HepG2 (cell line): ENCODE measurements around the gene ZNF22. TPM values are rescaled to one million over a fixed set of nuclear protein-coding genes. Genes with fewer than 3 reads are reported as not detected.
A peak's percentile ranks its signal among the peaks of the same experiment; 100 is the strongest.

ENCODE experiments used
- ATAC-seq: fragments of 200-7000 bp; cut with Tn5 transposase; 3 replicates; pipeline ENCODE4 v1.9.1; 2020; ENCODE audit warnings: mild to moderate bottlenecking, moderate library complexity
- BruUV-seq: library from RNA; stranded (reverse); fragments of 400-500 nt; replicated peaks from 2 replicates; lab custom pipeline; 2021; lab: Mats Ljungman, UMichigan
- CTCF ChIA-PET: fragments of 300-600 bp; formaldehyde crosslinking; extraction: SDS; loops from one replicate; lab custom pipeline; 2021; ENCODE audit warnings: low total read pairs, inconsistent platforms, low intra/inter-chr PET ratio; lab: Yijun Ruan, JAX
- POLR2A ChIA-PET: fragments of 350-600 bp; sonication (Branson Sonifier 250); formaldehyde crosslinking; loops from one replicate; lab custom pipeline; 2020; ENCODE audit warnings: antibody characterized with exemption, inconsistent platforms; lab: Yijun Ruan, JAX
- DNase-seq: peaks from one replicate; pipeline ENCODE4 v3.0.0-alpha.2; 2015; ENCODE audit warnings: low spot score
- FAIRE-seq: peaks from 3 replicates; lab custom pipeline; 2011; peaks lifted over from hg19 to GRCh38; lab: Jason Lieb, UNC
- H2AFZ ChIP-seq: one replicate; pipeline ENCODE4 v1.6.1; 2011; ENCODE audit warnings: low read length, inconsistent platforms
- H3K27ac ChIP-seq: fragments of 300-600 bp; 3 replicates; pipeline ENCODE4 v1.8.0; 2011; ENCODE audit warnings: mixed run types, mild to moderate bottlenecking, mixed read lengths, low read length, inconsistent platforms; ENCODE audit not compliant: insufficient read depth; ENCODE audit errors: extremely low read length
- H3K27me3 ChIP-seq, 2 experiments: fragments of 200-600 bp in 1 of 2; 2 replicates in 1 of 2; 3 replicates in 1 of 2; pipeline versions ENCODE4 v1.6.0 to v1.8.0; 2011; ENCODE audit warnings: low read length in 2 of 2, mild to moderate bottlenecking in 2 of 2, moderate library complexity in 2 of 2, inconsistent platforms in 1 of 2; ENCODE audit not compliant: insufficient read depth in 2 of 2, control insufficient read depth in 1 of 2
- H3K36me3 ChIP-seq, 2 experiments: fragments of 200-600 bp in 1 of 2; replicated peaks in 1 of 2; 2 replicates in 1 of 2; 3 replicates in 1 of 2; pipeline versions ENCODE4 v1.5.1 to v1.8.0; 2011; ENCODE audit warnings: low read length in 2 of 2, inconsistent platforms in 1 of 2; ENCODE audit not compliant: insufficient read depth in 2 of 2, control insufficient read depth in 1 of 2
- H3K4me1 ChIP-seq: 2 replicates; pipeline ENCODE4 v1.5.1; 2012; ENCODE audit warnings: low read length, inconsistent platforms; ENCODE audit not compliant: insufficient read depth
- H3K4me2 ChIP-seq: 2 replicates; pipeline ENCODE4 v1.6.0; 2011; ENCODE audit warnings: low read depth, low read length, inconsistent platforms
- H3K4me3 ChIP-seq, 3 experiments: fragments of 200-600 bp in 1 of 3; sonication (generic), shearing (Covaris generic) in 1 of 3; replicated peaks in 1 of 3; 2 replicates each; pipeline ENCODE4 v1.5.1; 2011 to 2016; ENCODE audit warnings: low read length in 3 of 3, inconsistent platforms in 2 of 3, low read depth in 2 of 3, mild to moderate bottlenecking in 2 of 3, control low read depth in 1 of 3, mixed read lengths in 1 of 3; ENCODE audit not compliant: insufficient read depth in 1 of 3
- H3K79me2 ChIP-seq: one replicate; pipeline ENCODE4 v1.6.1; 2011; ENCODE audit warnings: low read length, inconsistent platforms; ENCODE audit not compliant: insufficient read depth
- H3K9ac ChIP-seq: 2 replicates; pipeline ENCODE4 v1.6.0; 2011; ENCODE audit warnings: mild to moderate bottlenecking, low read depth, low read length, inconsistent platforms; ENCODE audit not compliant: insufficient read depth
- H3K9me3 ChIP-seq: 2 replicates; pipeline ENCODE4 v1.5.1; 2012; ENCODE audit warnings: mild to moderate bottlenecking, low read length
- H4K20me1 ChIP-seq: 2 replicates; pipeline ENCODE4 v1.6.0; 2011; ENCODE audit warnings: inconsistent platforms, mild to moderate bottlenecking, low read length, moderate library complexity; ENCODE audit not compliant: insufficient read depth
- ATF6 ChIP-seq: sonication (generic); formaldehyde crosslinking; conservative IDR thresholded peaks from 2 replicates; pipeline ENCODE4 v1.4.0; 2020; ENCODE audit warnings: missing genetic modification reagents
- CHD4 ChIP-seq: fragments of 200-600 bp; sonication (generic); IDR thresholded peaks from 2 replicates; pipeline ENCODE4 v1.7.0; 2017; ENCODE audit warnings: mild to moderate bottlenecking, low read length, borderline replicate concordance
- ELF1 ChIP-seq: sonication (generic); formaldehyde crosslinking; IDR thresholded peaks from 2 replicates; pipeline ENCODE4 v1.4.0; 2020; ENCODE audit warnings: missing genetic modification reagents
- FOXP4 ChIP-seq: sonication (generic); formaldehyde crosslinking; IDR thresholded peaks from 2 replicates; pipeline ENCODE4 v1.4.0; 2020; ENCODE audit warnings: missing genetic modification reagents
- GATA4 ChIP-seq: sonication (generic); IDR thresholded peaks from 2 replicates; pipeline ENCODE4 v1.6.1; 2016; ENCODE audit warnings: antibody characterized with exemption, low read depth, borderline replicate concordance
- HOXA5 ChIP-seq: sonication (generic); formaldehyde crosslinking; IDR thresholded peaks from 2 replicates; pipeline ENCODE4 v1.4.0; 2020; ENCODE audit warnings: missing genetic modification reagents
- WIZ ChIP-seq: sonication (generic); formaldehyde crosslinking; IDR thresholded peaks from 2 replicates; pipeline ENCODE4 v1.5.1; 2020; ENCODE audit warnings: mild to moderate bottlenecking, missing genetic modification reagents
- ZBTB25 ChIP-seq: IDR thresholded peaks from 2 replicates; pipeline ENCODE4 v1.6.1; 2018; ENCODE audit warnings: missing genetic modification reagents
- ZFP37 ChIP-seq: sonication (generic); formaldehyde crosslinking; IDR thresholded peaks from 2 replicates; pipeline ENCODE4 v1.4.0; 2020; ENCODE audit warnings: missing genetic modification reagents, borderline replicate concordance
- ZMYM2 ChIP-seq: sonication (generic); formaldehyde crosslinking; IDR thresholded peaks from 2 replicates; pipeline ENCODE4 v1.8.0; 2022; ENCODE audit warnings: mild to moderate bottlenecking, missing genetic modification reagents
- ZNF235 ChIP-seq: sonication (generic); formaldehyde crosslinking; IDR thresholded peaks from 2 replicates; pipeline ENCODE4 v1.8.1; 2023; ENCODE audit warnings: mild to moderate bottlenecking, missing genetic modification reagents, borderline replicate concordance
- ZNF264 ChIP-seq: sonication (generic); formaldehyde crosslinking; IDR thresholded peaks from 2 replicates; pipeline ENCODE4 v1.4.0; 2020; ENCODE audit warnings: missing genetic modification reagents
- ZNF432 ChIP-seq: sonication (generic); formaldehyde crosslinking; IDR thresholded peaks from 2 replicates; pipeline ENCODE4 v1.5.0; 2020; ENCODE audit warnings: missing genetic modification reagents, mild to moderate bottlenecking, borderline replicate concordance
- ZNF512 ChIP-seq: sonication (generic); formaldehyde crosslinking; IDR thresholded peaks from 2 replicates; pipeline ENCODE4 v1.4.0; 2020; ENCODE audit warnings: mild to moderate bottlenecking, missing genetic modification reagents
- ZXDC ChIP-seq: sonication (generic); formaldehyde crosslinking; IDR thresholded peaks from 2 replicates; pipeline ENCODE4 v1.5.0; 2020; ENCODE audit warnings: mild to moderate bottlenecking, missing genetic modification reagents
- WGBS: methylation state at CpG from one replicate; pipeline ENCODE4 v1.1.6; 2017; ENCODE audit warnings: low lambda C conversion rate; 5-methylcytosine and 5-hydroxymethylcytosine counted together
- in situ Hi-C: cut with HindIII; loops from 2 replicates; pipeline ENCODE4 v1.10.0; 2017; ENCODE audit warnings: low pct_unique_long_range_greater_than_20kb; ENCODE audit not compliant: extremely low pct_ligation_motif_present
- intact Hi-C: fragments of 100-400 bp; cut with micrococcal nuclease; formaldehyde crosslinking; loops from one replicate; pipeline ENCODE4 v1.10.0; 2022; ENCODE audit not compliant: unreplicated experiment
- polyA plus RNA-seq, 8 experiments: library from polyadenylated mRNA; depleted of rRNA in 3 of 8; stranded (reverse) in 7 of 8; unstranded in 1 of 8; fragments of >200 nt; fragmentation: Illumina TruSeq in 4 of 8; extraction: Trizol in 4 of 8; gene quantifications; 2 replicates each; pipeline versions ENCODE4 v1.2.1 to v1.2.3, GENCODE V29; 2011 to 2016; ENCODE audit warnings: low read depth in 4 of 8, missing spikeins in 1 of 8, mixed read lengths in 1 of 8; ENCODE audit not compliant: insufficient read depth in 1 of 8
- total RNA-seq, 5 experiments: library from RNA; depleted of rRNA; stranded (reverse); fragments of >200 nt; fragmentation: Illumina TruSeq; extraction: Trizol; gene quantifications; 2 replicates each; pipeline ENCODE4 v1.2.3, GENCODE V29; 2016; ENCODE audit warnings: low read depth in 1 of 5

ZNF22 gene
- total and polyA plus RNA-seq, 2 of the 13 experiments (the other 11 are each of a cell fraction or from before 2014, with no cell fraction given) = 0.40 to 1.3 TPM

GRCh38 chr10:44965104-44965503, 35.6 kb upstream of the ZNF22 start:
- peak overlapping the region; percentile 95 for H3K4me2 ChIP-seq
- intact Hi-C loops (loop anchor here (2.0 kb wide), 1 partner anchor 14 kb away; no protein-coding TSS in a partner anchor), in situ Hi-C loops (loop anchor here (25.0 kb wide), 1 partner anchor 1553 kb away; the partner anchor contains the start of gene HNRNPF)
- peak overlapping the region; percentile 19; the same call in 1 of the 2 replicates for H3K9ac ChIP-seq
- POLR2A ChIA-PET = interaction anchor here (1.5 to 13.2 kb wide), 7 partner anchors 12 to 31 kb away, joined by 4 to 407 read pairs (median 12); partner anchors contain the start of gene DEPP1
- H3K4me3 ChIP-seq = no peak overlapping the region
- H3K27me3 ChIP-seq = no peaks in the 10 kb centered on the region; a peak in 1 of 5 replicates
- peak overlapping the region; percentile 80 for H3K27ac ChIP-seq
- H3K79me2 ChIP-seq = peaks cover 78% of the 10 kb centered on the region
- H3K36me3 ChIP-seq = peaks cover 6 to 20% of the 10 kb centered on the region in 2 experiments; a peak in 4 of 5 replicates
- ATAC-seq (no peak), FAIRE-seq (no peak), DNase-seq (no peak)
- H3K9me3 ChIP-seq = no peaks in the 10 kb centered on the region
- H2AFZ ChIP-seq = no peak overlapping the region
- H3K4me1 ChIP-seq = peaks cover 82% of the 10 kb centered on the region
- CTCF ChIA-PET = no interaction called here
- BruUV-seq = no TSS peak
- H4K20me1 ChIP-seq = peaks cover 9% of the 10 kb centered on the region; the same call in 1 of the 2 replicates
- 100% methylated on average over 1 of the region's 1 CpG for WGBS
- TF ChIP-seq CHD4 (no peak), ZNF432 (CRISPR knock-in tag) (no peak), ZBTB25 (no peak), ATF6 (CRISPR knock-in tag) (no peak), ZNF264 (no peak), ZXDC (CRISPR knock-in tag) (no peak), ELF1 (CRISPR knock-in tag) (no peak), HOXA5 (no peak), ZNF235 (CRISPR knock-in tag) (no peak), ZFP37 (CRISPR knock-in tag) (no peak), GATA4 (no peak), FOXP4 (no peak), ZNF512 (no peak), ZMYM2 (CRISPR knock-in tag) (no peak), WIZ (CRISPR knock-in tag) (no peak)
